K562 (cell line): ENCODE data around the gene CTNNA3. TPM values are rescaled to one million over a fixed set of nuclear protein-coding genes. Genes with fewer than 3 reads are reported as not detected.

Experiments used
- MCM3 ChIP-seq: fragments of 450-650 bp; IDR thresholded peaks from 2 replicates; pipeline ENCODE4 v1.6.1; 2016
- NR2C1 ChIP-seq, 2 experiments: fragments of 450-650 bp; IDR thresholded peaks; 2 replicates each; pipeline ENCODE4 v1.6.1; 2017; ENCODE audit warnings: mild to moderate bottlenecking in 2 of 2, antibody characterized with exemption in 1 of 2, inconsistent platforms in 1 of 2, missing compliant biosample characterization in 1 of 2, missing genetic modification characterization in 1 of 2
- RREB1 ChIP-seq: fragments of 250-450 bp; sonication (Bioruptor Pico); IDR thresholded peaks from 2 replicates; pipeline ENCODE4 v1.4.0; 2020
- ZBTB2 ChIP-seq: fragments of 450-650 bp; IDR thresholded peaks from 2 replicates; pipeline ENCODE4 v1.6.1; 2016; ENCODE audit warnings: antibody characterized with exemption
- ZBTB34 ChIP-seq: fragments of 250-450 bp; sonication (Bioruptor Pico); IDR thresholded peaks from 2 replicates; pipeline ENCODE4 v1.8.0; 2021; ENCODE audit warnings: mild to moderate bottlenecking, moderate library complexity
- ZNF609 ChIP-seq: sonication (generic); formaldehyde crosslinking; IDR thresholded peaks from 2 replicates; pipeline ENCODE4 v1.8.1; 2023; ENCODE audit warnings: missing genetic modification reagents, mild to moderate bottlenecking, borderline replicate concordance
- ZNF79 ChIP-seq: fragments of 250-450 bp; sonication (Bioruptor Pico); IDR thresholded peaks from 2 replicates; pipeline ENCODE4 v1.4.0; 2020; ENCODE audit warnings: low read depth, mild to moderate bottlenecking, moderate library complexity
- polyA plus RNA-seq, 8 experiments: library from polyadenylated mRNA; depleted of rRNA in 4 of 8; stranded (reverse) in 5 of 8; unstranded in 3 of 8; fragments of >200 nt; fragmentation: Nextera tagmentation in 2 of 8; fragmentation: Illumina TruSeq in 1 of 8; extraction: Ambion mirVana in 2 of 8; extraction: Trizol in 1 of 8; gene quantifications; 2 replicates each; pipeline versions ENCODE4 v1.2.1 to v1.2.3, GENCODE V29; 2011 to 2014; ENCODE audit warnings: inconsistent platforms in 1 of 8, missing spikeins in 1 of 8
- total RNA-seq, 7 experiments: library from RNA; depleted of rRNA in 6 of 7; stranded (reverse); fragments of >200 nt in 6 of 7; fragmentation: Illumina TruSeq in 2 of 7; extraction: Trizol in 2 of 7; gene quantifications; 2 replicates each; pipeline versions ENCODE4 v1.2.1 to v1.2.3, GENCODE V29; 2011 to 2021; ENCODE audit warnings: low replicate concordance in 1 of 7

The CTNNA3 gene
- total and polyA plus RNA-seq, 9 of the 15 experiments (the other 6 are each of a cell fraction or from before 2014, with no cell fraction given), result 0.04 TPM; not detected in 8

GRCh38 chr10:67438605-67439304 is 257.2 kb downstream of the CTNNA3 start (continued):
- TF ChIP-seq ZNF609 (CRISPR knock-in tag) (no peak), MCM3 (no peak), ZBTB34 (no peak), ZBTB2 (no peak), ZNF79 (CRISPR knock-in tag) (no peak), RREB1 (CRISPR knock-in tag) (no peak), NR2C1 (IDR thresholded peaks at IDR 0.05) (no peak), NR2C1 (tag; IDR thresholded peaks at IDR 0.05) (no peak)
- TF ChIP-seq, all 486 proteins: peak for 0
